ENCODE results near the gene CREB5. TPM values are rescaled to one million over a fixed set of nuclear protein-coding genes. Genes with fewer than 3 reads are reported as not detected.
A peak's percentile ranks its signal among the peaks of the same experiment; 100 is the strongest.

The CREB5 gene
- total RNA-seq, 2 experiments from 2014 or later = 0.19 to 0.22 TPM

DNA sequence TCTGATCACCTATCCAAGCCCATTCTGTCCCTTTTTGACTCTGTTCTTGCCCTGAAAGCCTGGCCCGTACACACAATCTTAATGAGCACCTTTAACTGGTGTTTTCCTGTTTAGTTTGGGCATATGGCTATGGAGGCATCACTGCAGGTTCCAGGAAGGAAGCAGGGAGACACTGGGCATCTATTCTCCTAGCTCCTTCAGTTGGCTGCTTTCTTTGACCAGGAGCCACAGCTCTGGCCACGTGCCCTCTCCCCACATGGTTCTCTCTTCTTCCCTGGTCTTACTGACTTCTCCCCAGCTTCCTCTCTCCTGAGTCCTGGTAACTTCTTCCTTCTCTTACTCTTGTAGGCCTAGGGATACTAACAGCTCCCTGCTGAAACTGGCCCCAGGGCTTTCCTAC is 144.4 kb downstream of the CREB5 start:
- TF ChIP-seq, protein P1, sequence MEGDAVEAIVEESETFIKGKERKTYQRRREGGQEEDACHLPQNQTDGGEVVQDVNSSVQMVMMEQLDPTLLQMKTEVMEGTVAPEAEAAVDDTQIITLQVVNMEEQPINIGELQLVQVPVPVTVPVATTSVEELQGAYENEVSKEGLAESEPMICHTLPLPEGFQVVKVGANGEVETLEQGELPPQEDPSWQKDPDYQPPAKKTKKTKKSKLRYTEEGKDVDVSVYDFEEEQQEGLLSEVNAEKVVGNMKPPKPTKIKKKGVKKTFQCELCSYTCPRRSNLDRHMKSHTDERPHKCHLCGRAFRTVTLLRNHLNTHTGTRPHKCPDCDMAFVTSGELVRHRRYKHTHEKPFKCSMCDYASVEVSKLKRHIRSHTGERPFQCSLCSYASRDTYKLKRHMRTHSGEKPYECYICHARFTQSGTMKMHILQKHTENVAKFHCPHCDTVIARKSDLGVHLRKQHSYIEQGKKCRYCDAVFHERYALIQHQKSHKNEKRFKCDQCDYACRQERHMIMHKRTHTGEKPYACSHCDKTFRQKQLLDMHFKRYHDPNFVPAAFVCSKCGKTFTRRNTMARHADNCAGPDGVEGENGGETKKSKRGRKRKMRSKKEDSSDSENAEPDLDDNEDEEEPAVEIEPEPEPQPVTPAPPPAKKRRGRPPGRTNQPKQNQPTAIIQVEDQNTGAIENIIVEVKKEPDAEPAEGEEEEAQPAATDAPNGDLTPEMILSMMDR (IDR thresholded peaks at IDR 0.05) = no peak
- POLR2A ChIA-PET = no interaction called here
- Histone ChIP-seq H3K27me3 (ENCODE audit: control insufficient read depth in 1 of 2, insufficient read depth in 2 of 2, low read length in 2 of 2) (peaks cover 0 to 4% of the 10 kb centered on the region in 2 experiments), H3K36me3 (ENCODE audit: insufficient read depth, low read length) (no peaks in the 10 kb centered on the region), H3K9me3 (ENCODE audit: control insufficient read depth in 1 of 2, insufficient read depth in 1 of 2, low read length in 2 of 2) (no peaks in the 10 kb centered on the region), H3K4me1 (ENCODE audit: insufficient read depth, low read length) (no peaks in the 10 kb centered on the region), H3K27ac (ENCODE audit: low read depth in 1 of 2, low read length in 2 of 2) (no peak overlapping the region), H3K4me3 (ENCODE audit: low read length) (no peak overlapping the region)
- CTCF ChIA-PET = no interaction called here
- intact Hi-C loops (cut with DNase I, micrococcal nuclease) = no loop called here
- DNase-seq = no peak
- Mint-ChIP-seq H3K4me3 (no peak overlapping the region), H3K4me1 (ENCODE audit: low read depth) (no peaks in the 10 kb centered on the region), H3K36me3 (ENCODE audit: low read depth) (no peaks in the 10 kb centered on the region), H3K27me3 (peaks cover 20% of the 10 kb centered on the region), H3K9me3 (no peaks in the 10 kb centered on the region), H3K27ac (no peak overlapping the region)
- ATAC-seq (ENCODE audit: poor library complexity) = no peak

DNA sequence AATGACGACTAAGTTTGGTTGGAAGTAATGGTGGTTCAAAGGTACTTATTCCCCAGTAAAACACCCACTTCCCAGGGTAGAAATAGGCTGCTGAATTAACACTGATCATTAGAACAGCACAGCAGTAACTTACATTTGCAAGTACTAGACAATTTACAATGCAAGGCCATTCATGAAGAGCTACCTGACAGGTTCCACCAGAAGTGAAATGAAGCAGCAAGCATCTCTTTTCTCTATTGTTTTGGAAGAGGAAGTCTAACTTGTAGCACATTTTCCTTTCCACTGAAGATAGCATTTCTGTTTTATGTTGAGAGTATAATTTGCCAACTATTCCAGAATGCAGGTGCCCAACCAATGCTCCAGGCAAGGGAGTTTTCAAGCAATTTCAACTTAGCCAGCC is 145.9 kb downstream of the CREB5 start:
- Mint-ChIP-seq H3K4me1 (ENCODE audit: low read depth) (no peaks in the 10 kb centered on the region), H3K36me3 (ENCODE audit: low read depth) (no peaks in the 10 kb centered on the region)
- intact Hi-C loops (cut with DNase I, micrococcal nuclease) = no loop called here

DNA sequence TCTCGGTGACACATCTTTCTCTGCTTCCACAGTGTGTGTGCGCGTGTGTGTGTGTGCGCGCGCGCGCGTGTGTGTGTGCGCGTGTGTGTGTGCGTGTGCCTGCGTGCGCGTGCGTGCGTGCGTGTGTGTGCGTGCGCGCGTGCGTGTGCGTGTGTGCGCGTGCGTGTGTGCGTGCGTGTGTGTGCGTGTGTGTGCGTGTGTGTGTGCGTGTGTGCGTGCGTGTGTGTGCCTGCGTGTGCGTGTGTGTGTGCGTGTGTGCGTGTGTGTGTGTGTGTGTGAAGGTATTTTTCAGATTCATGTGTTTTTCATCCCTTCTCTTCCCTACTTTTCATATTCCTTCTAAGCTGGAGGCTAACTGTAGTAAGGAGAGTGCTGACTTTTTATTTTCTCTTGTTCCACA is 148.4 kb downstream of the CREB5 start:
- TF ChIP-seq, protein P1 (IDR thresholded peaks at IDR 0.05) = no peak
- Mint-ChIP-seq H3K9me3 (no peaks in the 10 kb centered on the region), H3K27me3 (peaks cover 8% of the 10 kb centered on the region), H3K27ac (no peak overlapping the region), H3K4me1 (ENCODE audit: low read depth) (no peaks in the 10 kb centered on the region), H3K4me3 (no peak overlapping the region), H3K36me3 (ENCODE audit: low read depth) (no peaks in the 10 kb centered on the region)
- ATAC-seq (ENCODE audit: poor library complexity) (no peak), DNase-seq (peak in 2 of 14 experiments; percentile 13 to 48)
- intact Hi-C loops (cut with DNase I, micrococcal nuclease) = no loop called here
- Histone ChIP-seq H3K36me3 (ENCODE audit: insufficient read depth, low read length) (no peaks in the 10 kb centered on the region), H3K9me3 (ENCODE audit: control insufficient read depth in 1 of 2, insufficient read depth in 1 of 2, low read length in 2 of 2) (no peaks in the 10 kb centered on the region), H3K4me1 (ENCODE audit: insufficient read depth, low read length) (no peaks in the 10 kb centered on the region), H3K4me3 (ENCODE audit: low read length) (no peak overlapping the region), H3K27me3 (ENCODE audit: control insufficient read depth in 1 of 2, insufficient read depth in 2 of 2, low read length in 2 of 2) (no peaks in the 10 kb centered on the region), H3K27ac (ENCODE audit: low read depth in 1 of 2, low read length in 2 of 2) (no peak overlapping the region)
- POLR2A ChIA-PET = no interaction called here
- CTCF ChIA-PET = no interaction called here

More for the DNA sequence above, 145.9 kb downstream of the CREB5 start:
- no peak overlapping the region for H3K27ac ChIP-seq (ENCODE audit: low read depth in 1 of 2, low read length in 2 of 2)
- no peak overlapping the region for H3K27ac Mint-ChIP-seq
- TF ChIP-seq, protein P1 (IDR thresholded peaks at IDR 0.05) = no peak
- ChIA-PET POLR2A (no interaction called here), CTCF (no interaction called here)
- H3K9me3 Mint-ChIP-seq = no peaks in the 10 kb centered on the region
- no peaks in the 10 kb centered on the region for H3K9me3 ChIP-seq (ENCODE audit: control insufficient read depth in 1 of 2, insufficient read depth in 1 of 2, low read length in 2 of 2)
- peaks cover 8% of the 10 kb centered on the region for H3K27me3 Mint-ChIP-seq
- H3K4me3 ChIP-seq (ENCODE audit: low read length) = no peak overlapping the region
- ATAC-seq (ENCODE audit: poor library complexity) (no peak), DNase-seq (no peak)
- no peak overlapping the region for H3K4me3 Mint-ChIP-seq
- peaks cover 0 to 4% of the 10 kb centered on the region in 2 experiments for H3K27me3 ChIP-seq (ENCODE audit: control insufficient read depth in 1 of 2, insufficient read depth in 2 of 2, low read length in 2 of 2)
- H3K36me3 ChIP-seq (ENCODE audit: insufficient read depth, low read length) = no peaks in the 10 kb centered on the region
- no peaks in the 10 kb centered on the region for H3K4me1 ChIP-seq (ENCODE audit: insufficient read depth, low read length)
